HCT116 (cell line): ENCODE data around the gene JAM3. TPM values are rescaled to one million over a fixed set of nuclear protein-coding genes. Genes with fewer than 3 reads are reported as not detected.

ENCODE experiments used
- ATAC-seq: fragments of 200-7000 bp; cut with Tn5 transposase; 2 replicates; pipeline ENCODE4 v1.9.1; 2020; ENCODE audit warnings: mild to moderate bottlenecking, moderate library complexity
- BruUV-seq: library from RNA; stranded (reverse); fragments of 400-500 nt; replicated peaks from 2 replicates; lab custom pipeline; 2021; lab: Mats Ljungman, UMichigan
- CTCF ChIA-PET: fragments of 300-600 bp; sonication (Branson Sonifier 250); formaldehyde crosslinking; loops from one replicate; lab custom pipeline; 2021; ENCODE audit warnings: antibody characterized with exemption; lab: Charles Lee
- POLR2A ChIA-PET: fragments of 300-600, 350-600 bp; sonication (Branson Sonifier 250); formaldehyde crosslinking; loops from one replicate; lab custom pipeline; 2021; ENCODE audit warnings: antibody characterized with exemption; lab: Charles Lee
- RAD21 ChIA-PET, 2 experiments: fragments of 300-600 bp; sonication (Branson Sonifier 250); formaldehyde crosslinking; loops; one replicate each; lab custom pipeline; 2023; ENCODE audit warnings: low total read pairs in 2 of 2; ENCODE audit not compliant: uncharacterized antibody in 2 of 2, unreplicated experiment in 2 of 2, low non-redundant PET in 1 of 2; lab: Charles Lee
- DNase-seq: peaks from one replicate; pipeline ENCODE4 v3.0.0-alpha.2; 2010; ENCODE audit warnings: low read depth, low spot score
- H2AFZ ChIP-seq: fragments of 200-600 bp; shearing (Covaris generic), sonication (generic); 2 replicates; pipeline ENCODE4 v1.6.1; 2017; ENCODE audit warnings: low read depth, mixed run types, mixed read lengths, antibody characterized with exemption, low read length; ENCODE audit not compliant: poor library complexity, severe bottlenecking
- H3K27ac ChIP-seq: 2 replicates; pipeline ENCODE4 v1.5.1; 2012; ENCODE audit warnings: low read depth, low read length
- H3K27me3 ChIP-seq: fragments of 200-600 bp; sonication (generic); 2 replicates; pipeline ENCODE4 v1.6.1; 2016; ENCODE audit warnings: mixed run types, low read length, mixed read lengths; ENCODE audit not compliant: insufficient read depth
- H3K36me3 ChIP-seq, 2 experiments: fragments of 200-500 bp in 1 of 2; fragments of 200-600 bp in 1 of 2; sonication (Bioruptor generic) in 1 of 2; sonication (generic) in 1 of 2; 2 replicates each; pipeline versions ENCODE4 v1.5.1 to v1.6.1; 2014 to 2016; ENCODE audit warnings: low read length in 2 of 2, inconsistent platforms in 1 of 2, mixed read lengths in 1 of 2, mixed run types in 1 of 2; ENCODE audit not compliant: insufficient read depth in 2 of 2, control insufficient read depth in 1 of 2
- H3K4me1 ChIP-seq, 2 experiments: fragments of 200-600 bp in 1 of 2; sonication (generic) in 1 of 2; 2 replicates each; pipeline versions ENCODE4 v1.5.1 to v1.6.1; 2012 to 2017; ENCODE audit warnings: low read length in 2 of 2, inconsistent platforms in 1 of 2, mild to moderate bottlenecking in 1 of 2, mixed read lengths in 1 of 2, mixed run types in 1 of 2, moderate library complexity in 1 of 2; ENCODE audit not compliant: insufficient read depth in 2 of 2, control insufficient read depth in 1 of 2
- H3K4me2 ChIP-seq: fragments of 200-600 bp; sonication (generic); 2 replicates; pipeline ENCODE4 v1.6.1; 2017; ENCODE audit warnings: mixed run types, low read length, mixed read lengths
- H3K4me3 ChIP-seq, 2 experiments: fragments of 200-600 bp in 1 of 2; sonication (generic) in 1 of 2; replicated peaks in 1 of 2; 2 replicates each; pipeline ENCODE4 v1.5.1; 2011 to 2016; ENCODE audit warnings: low read length in 2 of 2, control low read depth in 1 of 2, low read depth in 1 of 2, mild to moderate bottlenecking in 1 of 2, mixed read lengths in 1 of 2, mixed run types in 1 of 2
- H3K79me2 ChIP-seq: fragments of 200-600 bp; sonication (generic); 2 replicates; pipeline ENCODE4 v1.6.1; 2017; ENCODE audit warnings: mild to moderate bottlenecking, mixed run types, low read length, moderate library complexity, mixed read lengths; ENCODE audit not compliant: insufficient read depth
- H3K9ac ChIP-seq: fragments of 200-600 bp; sonication (generic); 2 replicates; pipeline ENCODE4 v1.6.1; 2016; ENCODE audit warnings: low read length, mixed read lengths
- H3K9me2 ChIP-seq: fragments of 200-600 bp; sonication (generic), shearing (Covaris generic); 2 replicates; pipeline ENCODE4 v1.6.1; 2017; ENCODE audit warnings: mixed run types, mild to moderate bottlenecking, moderate library complexity; ENCODE audit not compliant: insufficient read depth
- H3K9me3 ChIP-seq, 2 experiments: fragments of 200-500 bp in 1 of 2; fragments of 200-600 bp in 1 of 2; sonication (Bioruptor generic) in 1 of 2; sonication (generic) in 1 of 2; 2 replicates each; pipeline ENCODE4 v1.6.1; 2014 to 2017; ENCODE audit warnings: low read length in 2 of 2, mixed read lengths in 2 of 2, inconsistent platforms in 1 of 2, low read depth in 1 of 2, mild to moderate bottlenecking in 1 of 2, mixed run types in 1 of 2, moderate library complexity in 1 of 2; ENCODE audit not compliant: control insufficient read depth in 1 of 2, insufficient read depth in 1 of 2
- H4K20me1 ChIP-seq: fragments of 200-600 bp; sonication (generic), shearing (Covaris generic); 2 replicates; pipeline ENCODE4 v1.6.1; 2017; ENCODE audit warnings: mixed run types, mild to moderate bottlenecking, moderate library complexity; ENCODE audit not compliant: insufficient read depth
- CBX3 ChIP-seq: IDR thresholded peaks from 2 replicates; pipeline ENCODE4 v1.6.1; 2012; ENCODE audit warnings: low read depth
- EGR1 ChIP-seq: IDR thresholded peaks from 2 replicates; pipeline ENCODE4 v1.6.1; 2012; ENCODE audit warnings: low read depth
- FOSL1 ChIP-seq: IDR thresholded peaks from 2 replicates; pipeline ENCODE4 v1.6.1; 2012; ENCODE audit warnings: low read depth
- POLR2A ChIP-seq: IDR thresholded peaks from 2 replicates; pipeline ENCODE4 v1.7.0; 2011; ENCODE audit warnings: borderline replicate concordance; ENCODE audit not compliant: insufficient read depth, insufficient read length; ENCODE audit errors: extremely low read depth
- POLR2AphosphoS5 ChIP-seq: IDR thresholded peaks from 2 replicates; pipeline ENCODE4 v1.6.1; 2011; ENCODE audit warnings: mild to moderate bottlenecking, low read depth, low read length, moderate library complexity
- SIN3A ChIP-seq: IDR thresholded peaks from 2 replicates; pipeline ENCODE4 v1.6.1; 2012; ENCODE audit warnings: low read depth
- YY1 ChIP-seq: IDR thresholded peaks from 2 replicates; pipeline ENCODE4 v1.6.1; 2011; ENCODE audit warnings: low read length, low read depth, moderate library complexity, mild to moderate bottlenecking; ENCODE audit not compliant: insufficient replicate concordance; ENCODE audit errors: extremely low read depth
- intact Hi-C: fragments of 100-400 bp; cut with micrococcal nuclease; formaldehyde crosslinking; loops from 2 replicates; pipeline ENCODE4 v1.10.0; 2022
- total RNA-seq: library from RNA; stranded (reverse); gene quantifications from one replicate; pipeline ENCODE4 v1.2.1, GENCODE V29; 2021; ENCODE audit not compliant: unreplicated experiment
- TF ChIP-seq, protein P1 (sequence below): IDR thresholded peaks from 2 replicates; pipeline ENCODE4 v1.6.1; 2012; ENCODE audit warnings: low read depth
- TF ChIP-seq, protein P2 (sequence below): IDR thresholded peaks from 2 replicates; pipeline ENCODE4 v1.6.1; 2011; ENCODE audit warnings: mild to moderate bottlenecking, low read length, moderate library complexity; ENCODE audit not compliant: insufficient replicate concordance; ENCODE audit errors: extremely low read depth
- TF ChIP-seq, protein P3 (sequence below): IDR thresholded peaks from 2 replicates; pipeline ENCODE4 v1.6.1; 2012

The JAM3 gene
- total RNA-seq, 1 experiment from 2014 or later: 0.25 TPM

DNA sequence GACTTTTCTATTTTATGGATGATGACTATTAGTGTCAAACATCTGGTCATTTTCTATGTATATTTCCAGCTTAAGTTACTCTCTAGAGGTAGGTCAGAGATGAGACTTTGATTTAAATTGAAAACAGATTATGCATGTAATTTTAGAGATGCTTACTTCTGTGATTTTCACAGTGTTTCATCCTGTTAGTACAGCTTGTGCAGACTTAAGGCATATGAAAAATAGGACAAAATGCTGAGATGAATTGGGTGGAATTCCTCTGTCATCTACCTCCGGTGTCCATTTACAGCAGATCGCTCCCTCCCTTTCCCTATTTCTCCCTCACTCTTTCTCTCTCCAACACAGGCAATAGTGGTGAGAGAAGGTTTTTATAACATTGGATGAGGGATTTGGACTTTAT, 14.1 kb downstream of the JAM3 start:
- Histone ChIP-seq H3K27me3 (peaks cover 29% of the 10 kb centered on the region), H3K79me2 (no peaks in the 10 kb centered on the region), H4K20me1 (no peaks in the 10 kb centered on the region), H3K9ac (no peak overlapping the region), H3K4me2 (no peak overlapping the region), H3K4me3 (no peak overlapping the region), H2AFZ (no peak overlapping the region), H3K9me3 (no peaks in the 10 kb centered on the region), H3K27ac (no peak overlapping the region), H3K36me3 (no peaks in the 10 kb centered on the region), H3K9me2 (no peaks in the 10 kb centered on the region), H3K4me1 (no peaks in the 10 kb centered on the region)
- ATAC-seq (no peak), DNase-seq (no peak)
- ChIA-PET RAD21 (no interaction called here), CTCF (interaction anchor here (1.8 kb wide), 1 partner anchor 15 kb away, joined by 5 read pairs; no protein-coding TSS in a partner anchor), POLR2A (no interaction called here)
- TF ChIP-seq, protein P1, sequence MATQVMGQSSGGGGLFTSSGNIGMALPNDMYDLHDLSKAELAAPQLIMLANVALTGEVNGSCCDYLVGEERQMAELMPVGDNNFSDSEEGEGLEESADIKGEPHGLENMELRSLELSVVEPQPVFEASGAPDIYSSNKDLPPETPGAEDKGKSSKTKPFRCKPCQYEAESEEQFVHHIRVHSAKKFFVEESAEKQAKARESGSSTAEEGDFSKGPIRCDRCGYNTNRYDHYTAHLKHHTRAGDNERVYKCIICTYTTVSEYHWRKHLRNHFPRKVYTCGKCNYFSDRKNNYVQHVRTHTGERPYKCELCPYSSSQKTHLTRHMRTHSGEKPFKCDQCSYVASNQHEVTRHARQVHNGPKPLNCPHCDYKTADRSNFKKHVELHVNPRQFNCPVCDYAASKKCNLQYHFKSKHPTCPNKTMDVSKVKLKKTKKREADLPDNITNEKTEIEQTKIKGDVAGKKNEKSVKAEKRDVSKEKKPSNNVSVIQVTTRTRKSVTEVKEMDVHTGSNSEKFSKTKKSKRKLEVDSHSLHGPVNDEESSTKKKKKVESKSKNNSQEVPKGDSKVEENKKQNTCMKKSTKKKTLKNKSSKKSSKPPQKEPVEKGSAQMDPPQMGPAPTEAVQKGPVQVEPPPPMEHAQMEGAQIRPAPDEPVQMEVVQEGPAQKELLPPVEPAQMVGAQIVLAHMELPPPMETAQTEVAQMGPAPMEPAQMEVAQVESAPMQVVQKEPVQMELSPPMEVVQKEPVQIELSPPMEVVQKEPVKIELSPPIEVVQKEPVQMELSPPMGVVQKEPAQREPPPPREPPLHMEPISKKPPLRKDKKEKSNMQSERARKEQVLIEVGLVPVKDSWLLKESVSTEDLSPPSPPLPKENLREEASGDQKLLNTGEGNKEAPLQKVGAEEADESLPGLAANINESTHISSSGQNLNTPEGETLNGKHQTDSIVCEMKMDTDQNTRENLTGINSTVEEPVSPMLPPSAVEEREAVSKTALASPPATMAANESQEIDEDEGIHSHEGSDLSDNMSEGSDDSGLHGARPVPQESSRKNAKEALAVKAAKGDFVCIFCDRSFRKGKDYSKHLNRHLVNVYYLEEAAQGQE: no peak
- TF ChIP-seq EGR1: no peak
- TF ChIP-seq SIN3A: no peak
- TF ChIP-seq CBX3: no peak
- TF ChIP-seq, protein P2, sequence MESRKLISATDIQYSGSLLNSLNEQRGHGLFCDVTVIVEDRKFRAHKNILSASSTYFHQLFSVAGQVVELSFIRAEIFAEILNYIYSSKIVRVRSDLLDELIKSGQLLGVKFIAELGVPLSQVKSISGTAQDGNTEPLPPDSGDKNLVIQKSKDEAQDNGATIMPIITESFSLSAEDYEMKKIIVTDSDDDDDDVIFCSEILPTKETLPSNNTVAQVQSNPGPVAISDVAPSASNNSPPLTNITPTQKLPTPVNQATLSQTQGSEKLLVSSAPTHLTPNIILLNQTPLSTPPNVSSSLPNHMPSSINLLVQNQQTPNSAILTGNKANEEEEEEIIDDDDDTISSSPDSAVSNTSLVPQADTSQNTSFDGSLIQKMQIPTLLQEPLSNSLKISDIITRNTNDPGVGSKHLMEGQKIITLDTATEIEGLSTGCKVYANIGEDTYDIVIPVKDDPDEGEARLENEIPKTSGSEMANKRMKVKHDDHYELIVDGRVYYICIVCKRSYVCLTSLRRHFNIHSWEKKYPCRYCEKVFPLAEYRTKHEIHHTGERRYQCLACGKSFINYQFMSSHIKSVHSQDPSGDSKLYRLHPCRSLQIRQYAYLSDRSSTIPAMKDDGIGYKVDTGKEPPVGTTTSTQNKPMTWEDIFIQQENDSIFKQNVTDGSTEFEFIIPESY: no peak
- TF ChIP-seq, protein P3, sequence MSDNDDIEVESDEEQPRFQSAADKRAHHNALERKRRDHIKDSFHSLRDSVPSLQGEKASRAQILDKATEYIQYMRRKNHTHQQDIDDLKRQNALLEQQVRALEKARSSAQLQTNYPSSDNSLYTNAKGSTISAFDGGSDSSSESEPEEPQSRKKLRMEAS: no peak
- TF ChIP-seq YY1: no peak
- TF ChIP-seq POLR2AphosphoS5: no peak
- no peak for TF ChIP-seq POLR2A
- no peak for TF ChIP-seq FOSL1
- BruUV-seq: no TSS peak
- intact Hi-C loops: no loop called here
